SK-N-SH treated with all-trans-retinoic acid at 6 μM for 48 hours (cell line): Measurements from ENCODE around the gene ALG13.

Experiments used
- ATAC-seq: fragments of 200-7000 bp; cut with Tn5 transposase; 3 replicates; pipeline ENCODE4 v1.9.1; 2020; ENCODE audit warnings: mild to moderate bottlenecking, moderate library complexity
- ARNTL ChIP-seq: fragments of 450-650 bp; formaldehyde crosslinking; IDR thresholded peaks from 2 replicates; pipeline ENCODE4 v1.5.0; 2020; ENCODE audit warnings: low read depth, mild to moderate bottlenecking, moderate library complexity, borderline replicate concordance
- BACH2 ChIP-seq: fragments of 250-450 bp; sonication (Bioruptor Pico); IDR thresholded peaks from 2 replicates; pipeline ENCODE4 v1.9.0; 2021; ENCODE audit warnings: mild to moderate bottlenecking, borderline replicate concordance
- CREB5 ChIP-seq: fragments of 250-450 bp; sonication (Bioruptor Pico); IDR thresholded peaks from 2 replicates; pipeline ENCODE4 v1.5.1; 2020; ENCODE audit warnings: low read depth, mild to moderate bottlenecking, moderate library complexity
- CSDC2 ChIP-seq: fragments of 250-450 bp; sonication (Bioruptor Pico); IDR thresholded peaks from 2 replicates; pipeline ENCODE4 v1.5.0; 2020; ENCODE audit warnings: mild to moderate bottlenecking, moderate library complexity
- CSRNP3 ChIP-seq: fragments of 250-450 bp; sonication (Bioruptor Pico); IDR thresholded peaks from 2 replicates; pipeline ENCODE4 v1.5.1; 2021; ENCODE audit warnings: mild to moderate bottlenecking, moderate library complexity
- GLIS3 ChIP-seq: fragments of 250-450 bp; sonication (Bioruptor Pico); IDR thresholded peaks from 2 replicates; pipeline ENCODE4 v1.5.0; 2020; ENCODE audit warnings: mild to moderate bottlenecking, moderate library complexity
- ISL1 ChIP-seq: fragments of 250-450 bp; sonication (Bioruptor Pico); IDR thresholded peaks from 2 replicates; pipeline ENCODE4 v2.1.2; 2022; ENCODE audit warnings: mild to moderate bottlenecking, moderate library complexity
- OSR1 ChIP-seq: fragments of 250-450 bp; sonication (Bioruptor Pico); IDR thresholded peaks from 2 replicates; pipeline ENCODE4 v1.8.0; 2022; ENCODE audit warnings: moderate library complexity, mild to moderate bottlenecking, inconsistent platforms
- POU6F1 ChIP-seq: fragments of 250-450 bp; sonication (Bioruptor Pico); IDR thresholded peaks from 2 replicates; pipeline ENCODE4 v1.8.0; 2021; ENCODE audit warnings: low read depth, mild to moderate bottlenecking, moderate library complexity, borderline replicate concordance
- PPARA ChIP-seq: fragments of 250-450 bp; sonication (Bioruptor Pico); IDR thresholded peaks from 2 replicates; pipeline ENCODE4 v1.5.0; 2020; ENCODE audit warnings: mild to moderate bottlenecking, borderline replicate concordance
- RARB ChIP-seq: fragments of 250-450 bp; sonication (Bioruptor Pico); IDR thresholded peaks from 2 replicates; pipeline ENCODE4 v1.8.0; 2021; ENCODE audit warnings: mild to moderate bottlenecking, moderate library complexity
- SNAI2 ChIP-seq: fragments of 250-450 bp; sonication (Bioruptor Pico); IDR thresholded peaks from 2 replicates; pipeline ENCODE4 v1.5.0; 2020; ENCODE audit warnings: mild to moderate bottlenecking, moderate library complexity
- TCF4 ChIP-seq: fragments of 250-450 bp; sonication (Bioruptor Pico); IDR thresholded peaks from 2 replicates; pipeline ENCODE4 v1.8.0; 2021; ENCODE audit warnings: mild to moderate bottlenecking, moderate library complexity, borderline replicate concordance
- TOX ChIP-seq: fragments of 250-450 bp; sonication (Bioruptor Pico); IDR thresholded peaks from 2 replicates; pipeline ENCODE4 v1.8.0; 2021; ENCODE audit warnings: mild to moderate bottlenecking, moderate library complexity, borderline replicate concordance
- TSHZ2 ChIP-seq: fragments of 250-450 bp; sonication (Bioruptor Pico); IDR thresholded peaks from 2 replicates; pipeline ENCODE4 v1.5.0; 2020; ENCODE audit warnings: mild to moderate bottlenecking, moderate library complexity
- ZC3H10 ChIP-seq: fragments of 250-450 bp; sonication (Bioruptor Pico); IDR thresholded peaks from 2 replicates; pipeline ENCODE4 v1.5.1; 2021; ENCODE audit warnings: mild to moderate bottlenecking, moderate library complexity
- ZFP3 ChIP-seq: fragments of 250-450 bp; sonication (Bioruptor Pico); IDR thresholded peaks from 2 replicates; pipeline ENCODE4 v1.5.0; 2020; ENCODE audit warnings: mild to moderate bottlenecking, moderate library complexity
- ZFP30 ChIP-seq: fragments of 450-650 bp; formaldehyde crosslinking; IDR thresholded peaks from 2 replicates; pipeline ENCODE4 v1.5.0; 2022; ENCODE audit warnings: mild to moderate bottlenecking, moderate library complexity
- ZNF565 ChIP-seq: fragments of 450-650 bp; formaldehyde crosslinking; conservative IDR thresholded peaks from 2 replicates; pipeline ENCODE4 v1.5.0; 2020; ENCODE audit warnings: low read depth, mild to moderate bottlenecking, moderate library complexity
- ZNF70 ChIP-seq: fragments of 450-650 bp; formaldehyde crosslinking; IDR thresholded peaks from 2 replicates; pipeline ENCODE4 v1.5.0; 2020; ENCODE audit warnings: mild to moderate bottlenecking, moderate library complexity
- ZNF8 ChIP-seq: fragments of 450-650 bp; formaldehyde crosslinking; IDR thresholded peaks from 2 replicates; pipeline ENCODE4 v1.5.0; 2020; ENCODE audit warnings: mild to moderate bottlenecking, moderate library complexity
- TF ChIP-seq, protein P1 (sequence below): fragments of 250-450 bp; sonication (Bioruptor Pico); IDR thresholded peaks from 2 replicates; pipeline ENCODE4 v1.8.0; 2020; ENCODE audit warnings: mild to moderate bottlenecking, moderate library complexity, borderline replicate concordance

Gene ALG13

DNA sequence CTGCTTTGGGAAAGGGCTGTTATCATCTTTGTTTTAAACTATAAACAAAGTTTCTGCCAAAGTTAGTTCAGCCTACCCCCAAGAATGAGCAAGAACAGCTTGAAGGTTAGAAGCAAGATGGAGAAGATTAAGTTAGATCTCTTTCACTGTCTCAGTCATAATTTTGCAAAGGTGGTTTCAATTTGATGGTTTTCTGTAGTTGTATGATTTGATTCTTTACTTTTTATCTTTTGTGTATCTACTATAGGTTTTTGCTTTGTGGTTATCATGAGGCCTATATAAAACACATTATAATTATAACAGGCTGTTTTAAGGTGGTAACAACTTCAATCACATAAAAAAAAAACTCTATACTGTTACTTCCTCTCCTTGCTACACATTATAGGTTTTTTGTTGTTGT is 35.4 kb upstream of the ALG13 start:
- no peak for ATAC-seq

DNA sequence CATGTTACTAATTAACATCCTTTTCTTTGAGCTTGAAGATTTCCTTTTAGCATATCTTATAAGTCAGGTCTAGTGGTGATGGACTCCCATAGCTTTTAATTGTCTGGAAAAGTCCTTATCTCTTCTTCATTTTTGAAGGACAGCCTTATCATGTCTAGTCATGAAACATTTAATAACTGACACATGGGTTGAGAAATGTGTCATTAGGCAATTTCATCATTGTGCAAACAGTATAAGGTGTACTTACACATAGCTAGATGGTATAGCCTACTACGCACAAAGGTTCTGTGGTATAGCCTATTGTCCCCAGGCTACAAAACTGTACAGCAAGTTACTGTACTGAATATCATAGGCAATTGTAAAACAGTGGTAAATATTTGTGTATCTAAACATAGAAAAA is 34.5 kb upstream of the ALG13 start:
- ATAC-seq: no peak
- TF ChIP-seq TCF4 (CRISPR knock-in tag): no peak
- no peak for TF ChIP-seq OSR1
- TF ChIP-seq PPARA (CRISPR knock-in tag): no peak
- TF ChIP-seq ZFP3 (CRISPR knock-in tag): no peak
- TF ChIP-seq POU6F1 (CRISPR knock-in tag): no peak
- no peak for TF ChIP-seq BACH2 (CRISPR knock-in tag)
- no peak for TF ChIP-seq SNAI2 (CRISPR knock-in tag)
- TF ChIP-seq ZFP30 (CRISPR knock-in tag): no peak
- no peak for TF ChIP-seq ZC3H10 (CRISPR knock-in tag)
- no peak for TF ChIP-seq CSRNP3
- TF ChIP-seq ZNF70 (CRISPR knock-in tag): no peak
- TF ChIP-seq ARNTL: no peak
- no peak for TF ChIP-seq CREB5
- no peak for TF ChIP-seq ZNF8 (CRISPR knock-in tag)
- TF ChIP-seq ISL1 (CRISPR knock-in tag): no peak
- TF ChIP-seq RARB (CRISPR knock-in tag): no peak
- TF ChIP-seq TOX: no peak
- no peak for TF ChIP-seq TSHZ2 (CRISPR knock-in tag)
- no peak for TF ChIP-seq GLIS3

More for the DNA sequence above, 35.4 kb upstream of the ALG13 start:
- TF ChIP-seq ZFP3 (CRISPR knock-in tag) (no peak), PPARA (CRISPR knock-in tag) (no peak), CSDC2 (CRISPR knock-in tag) (no peak), ISL1 (CRISPR knock-in tag) (no peak), ZNF70 (CRISPR knock-in tag) (no peak), GLIS3 (no peak), BACH2 (CRISPR knock-in tag) (no peak), ZNF8 (CRISPR knock-in tag) (no peak), SNAI2 (CRISPR knock-in tag) (no peak), POU6F1 (CRISPR knock-in tag) (no peak), OSR1 (no peak), ZNF565 (no peak), ARNTL (no peak), ZC3H10 (CRISPR knock-in tag) (no peak), CSRNP3 (no peak), ZFP30 (CRISPR knock-in tag) (no peak), TCF4 (CRISPR knock-in tag) (no peak)
- TF ChIP-seq, protein P1, sequence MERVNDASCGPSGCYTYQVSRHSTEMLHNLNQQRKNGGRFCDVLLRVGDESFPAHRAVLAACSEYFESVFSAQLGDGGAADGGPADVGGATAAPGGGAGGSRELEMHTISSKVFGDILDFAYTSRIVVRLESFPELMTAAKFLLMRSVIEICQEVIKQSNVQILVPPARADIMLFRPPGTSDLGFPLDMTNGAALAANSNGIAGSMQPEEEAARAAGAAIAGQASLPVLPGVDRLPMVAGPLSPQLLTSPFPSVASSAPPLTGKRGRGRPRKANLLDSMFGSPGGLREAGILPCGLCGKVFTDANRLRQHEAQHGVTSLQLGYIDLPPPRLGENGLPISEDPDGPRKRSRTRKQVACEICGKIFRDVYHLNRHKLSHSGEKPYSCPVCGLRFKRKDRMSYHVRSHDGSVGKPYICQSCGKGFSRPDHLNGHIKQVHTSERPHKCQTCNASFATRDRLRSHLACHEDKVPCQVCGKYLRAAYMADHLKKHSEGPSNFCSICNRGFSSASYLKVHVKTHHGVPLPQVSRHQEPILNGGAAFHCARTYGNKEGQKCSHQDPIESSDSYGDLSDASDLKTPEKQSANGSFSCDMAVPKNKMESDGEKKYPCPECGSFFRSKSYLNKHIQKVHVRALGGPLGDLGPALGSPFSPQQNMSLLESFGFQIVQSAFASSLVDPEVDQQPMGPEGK (CRISPR knock-in tag): no peak
